Fibroblast of villous mesenchyme (primary cell): ENCODE measurements around the gene RBMS3. TPM values are rescaled to one million over a fixed set of nuclear protein-coding genes. Genes with fewer than 3 reads are reported as not detected.
A peak's percentile ranks its signal among the peaks of the same experiment; 100 is the strongest.

Experiments used
- DNase-seq: peaks from one replicate; pipeline ENCODE4 v3.0.0-alpha.2; 2010; ENCODE audit warnings: low read depth
- H3K4me3 ChIP-seq: 2 replicates; pipeline ENCODE4 v1.5.1; 2011; ENCODE audit warnings: low read depth, mild to moderate bottlenecking, low read length
- CTCF ChIP-seq: IDR thresholded peaks from 2 replicates; pipeline ENCODE4 v1.5.1; 2012; ENCODE audit warnings: low read depth, mild to moderate bottlenecking, low read length; ENCODE audit not compliant: insufficient read depth
- total RNA-seq: library from RNA; depleted of rRNA; stranded (reverse); fragments of >200 nt; gene quantifications from 2 replicates; pipeline ENCODE4 v1.2.3, GENCODE V29; 2012

Gene RBMS3
- total RNA-seq, 1 donor = 85.9 TPM

DNA sequence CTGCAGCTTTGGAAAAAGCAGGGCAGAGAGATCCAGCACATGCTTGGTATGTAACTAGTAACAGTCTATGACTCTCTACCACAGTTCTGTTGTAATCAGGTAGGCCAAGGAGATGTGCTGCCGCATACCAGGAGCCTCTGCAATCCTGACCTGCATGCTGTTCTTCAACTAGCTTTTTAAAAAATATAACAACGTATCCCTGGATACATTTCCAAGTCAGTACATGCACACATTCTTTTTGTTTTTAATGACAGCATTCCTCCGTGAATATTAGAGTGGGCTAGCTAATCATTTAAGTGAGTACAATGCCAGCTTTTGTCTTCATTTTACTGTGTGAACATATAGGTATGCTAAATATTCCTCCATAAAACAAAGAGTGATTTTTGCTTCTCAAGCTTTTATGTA is 437.8 kb downstream of the RBMS3 start:
- TF ChIP-seq CTCF = no peak
- no peak overlapping the region for H3K4me3 ChIP-seq
- DNase-seq = peak; percentile 12

DNA sequence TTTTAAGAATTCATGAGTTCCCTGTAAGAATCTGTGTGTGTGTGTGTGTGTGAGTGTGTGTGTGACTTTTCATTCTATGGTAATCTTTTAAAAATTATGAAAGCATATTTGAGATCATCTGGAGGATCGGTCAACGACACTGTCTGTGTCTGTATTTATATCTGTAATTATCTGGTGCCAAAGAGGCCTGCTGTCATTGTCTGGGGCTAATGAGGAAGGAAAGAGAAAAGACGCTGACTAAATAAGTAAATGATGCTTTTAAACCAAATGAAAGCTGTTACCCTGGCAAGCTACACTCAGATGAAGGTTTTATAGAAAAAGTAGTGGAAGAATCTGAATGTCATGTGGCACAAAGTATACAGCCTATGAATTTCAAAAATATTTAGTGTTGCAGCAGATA is 439.8 kb downstream of the RBMS3 start:
- no peak for TF ChIP-seq CTCF

DNA sequence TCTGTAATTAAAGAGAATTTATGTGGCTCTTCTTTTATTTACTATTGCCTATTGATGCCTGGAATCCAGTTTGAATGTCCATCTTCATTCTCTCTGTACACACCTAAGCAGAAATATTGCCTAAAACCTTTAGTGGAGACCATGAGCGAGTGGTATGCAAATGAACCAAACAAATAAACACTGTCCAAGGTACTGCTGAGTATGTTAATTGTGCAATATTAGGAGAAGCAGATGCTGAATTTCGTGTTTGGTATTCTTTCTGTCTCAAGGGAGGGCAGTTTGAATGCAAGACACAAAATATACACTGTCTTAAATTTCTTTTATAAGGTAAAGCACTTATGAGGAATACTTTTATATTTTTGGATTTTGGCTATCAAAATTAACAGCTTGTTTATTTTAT is 440.9 kb downstream of the RBMS3 start:
- no peak for TF ChIP-seq CTCF
- no peak overlapping the region for H3K4me3 ChIP-seq
- peak; percentile 20 for DNase-seq

More for the DNA sequence above, 439.8 kb downstream of the RBMS3 start:
- no peak for DNase-seq
- no peak overlapping the region for H3K4me3 ChIP-seq

- DNase-seq = no peak
- H3K4me3 ChIP-seq = no peak overlapping the region
- no peak for TF ChIP-seq CTCF
Observed at GRCh38 chr3:29731050-29731449, 450.2 kb downstream of the RBMS3 start.

DNA sequence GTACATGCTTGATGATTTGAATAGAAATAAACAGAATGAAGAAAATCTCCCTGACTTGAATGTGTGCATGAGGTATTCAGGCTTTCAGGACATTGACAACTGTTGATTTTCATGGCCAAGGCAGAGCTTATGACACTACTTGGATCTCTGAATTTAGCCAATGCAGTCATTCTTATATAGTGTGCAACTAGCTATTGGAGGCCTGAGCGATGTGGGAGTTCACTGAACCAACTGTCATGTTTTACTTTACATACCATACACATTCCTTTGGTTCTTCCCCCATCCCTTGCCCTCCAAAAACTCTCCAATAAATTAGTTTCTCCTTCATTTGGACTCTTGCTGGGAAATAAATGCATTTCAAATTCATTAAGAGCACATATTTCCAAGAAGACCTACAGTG is 460.4 kb downstream of the RBMS3 start:
- no peak overlapping the region for H3K4me3 ChIP-seq
- DNase-seq = no peak
- TF ChIP-seq CTCF = no peak

DNA sequence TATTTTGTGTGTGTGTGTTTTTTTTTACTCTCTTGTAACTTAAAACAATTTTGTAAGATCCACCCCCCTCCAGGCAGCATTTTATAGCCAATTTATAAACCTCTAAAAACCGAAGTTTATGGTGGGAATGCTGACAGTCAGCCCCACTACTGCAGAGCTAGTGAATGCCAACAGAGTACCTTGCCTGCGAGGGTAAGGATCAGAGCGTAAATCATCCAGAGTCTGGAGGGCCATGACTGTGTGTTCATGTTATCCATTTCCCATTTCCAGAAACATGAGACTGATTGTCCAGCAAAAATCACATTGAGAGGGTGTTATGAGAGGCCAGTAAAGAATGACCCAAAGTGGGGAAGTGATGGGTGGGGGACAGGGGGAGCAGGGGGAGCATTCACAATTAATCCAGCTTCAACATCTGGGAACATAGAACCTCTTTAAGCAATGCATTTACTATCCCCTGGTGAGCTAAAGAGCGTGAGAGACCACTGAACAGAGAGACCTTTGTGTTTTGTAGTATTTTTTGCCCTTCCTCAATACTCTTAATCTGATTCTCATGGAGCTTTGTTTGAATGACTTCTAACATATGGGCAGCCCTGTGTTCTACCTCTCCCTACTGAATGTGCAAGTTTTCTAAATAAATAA is 464.5 kb downstream of the RBMS3 start:
- no peak overlapping the region for H3K4me3 ChIP-seq
- TF ChIP-seq CTCF = no peak
- DNase-seq = no peak
